Stimulated activated CD8-positive, alpha-beta memory T cell treated with anti-CD3 and anti-CD28 coated beads, Interleukin-4, amount 100 ng/mL, for 4 hours (primary cell): ENCODE data around the gene TRAPPC2L.

Experiments
- DNase-seq, 2 donors: peaks; one replicate each; pipeline ENCODE4 v3.0.0-alpha.2; 2020; ENCODE audit warnings: low read depth in 2 of 2, low spot score in 1 of 2

The TRAPPC2L gene

GRCh38 chr16:88839026-88839529 lies 17.8 kb upstream of the TRAPPC2L start:
- DNase-seq = no peak

GRCh38 chr16:88839745-88840599 lies 17.0 kb upstream of the TRAPPC2L start:
- no peak for DNase-seq

DNA sequence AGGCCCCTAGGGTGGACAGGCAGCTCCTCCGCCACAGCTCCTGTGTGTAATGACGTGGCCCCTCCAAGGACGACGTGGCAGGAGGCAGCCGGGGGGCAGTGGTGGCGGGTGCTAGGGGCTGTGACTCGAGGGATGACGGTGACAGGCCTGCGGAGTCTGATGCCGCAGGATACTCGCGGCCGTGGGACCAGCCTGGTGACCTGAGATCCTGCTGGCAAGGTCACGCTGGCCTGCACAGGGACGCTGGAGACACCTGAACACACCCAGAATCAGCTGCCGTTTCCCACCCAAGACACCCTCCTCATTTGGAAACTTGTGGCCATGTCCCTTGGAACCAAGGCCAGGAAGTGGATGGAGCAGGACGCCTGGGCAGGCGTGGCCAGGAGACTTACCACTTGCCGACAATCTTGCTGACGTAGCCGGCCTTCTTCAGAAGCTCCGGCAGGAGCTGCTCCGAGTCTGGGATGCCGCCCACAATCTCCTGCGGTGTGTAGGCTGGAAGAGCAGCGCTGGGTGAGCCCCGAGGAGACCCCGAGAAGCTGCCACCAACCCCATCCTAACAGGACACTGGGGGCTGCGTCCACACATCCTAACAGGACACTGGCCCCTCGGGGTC lies 16.2 kb upstream of the TRAPPC2L start:
- DNase-seq = no peak

GRCh38 chr16:88841521-88842307 lies 15.2 kb upstream of the TRAPPC2L start:
- no peak for DNase-seq

- no peak for DNase-seq
Observed at GRCh38 chr16:88842308-88842756, 14.6 kb upstream of the TRAPPC2L start.

GRCh38 chr16:88842806-88843205 lies 14.1 kb upstream of the TRAPPC2L start:
- DNase-seq = no peak

GRCh38 chr16:88843256-88843655 lies 13.7 kb upstream of the TRAPPC2L start:
- no peak for DNase-seq

GRCh38 chr16:88844419-88845036 lies 12.4 kb upstream of the TRAPPC2L start:
- DNase-seq = no peak

GRCh38 chr16:88846088-88846487 lies 10.8 kb upstream of the TRAPPC2L start:
- DNase-seq = no peak

GRCh38 chr16:88847654-88848053 lies 9.3 kb upstream of the TRAPPC2L start:
- no peak for DNase-seq

DNA sequence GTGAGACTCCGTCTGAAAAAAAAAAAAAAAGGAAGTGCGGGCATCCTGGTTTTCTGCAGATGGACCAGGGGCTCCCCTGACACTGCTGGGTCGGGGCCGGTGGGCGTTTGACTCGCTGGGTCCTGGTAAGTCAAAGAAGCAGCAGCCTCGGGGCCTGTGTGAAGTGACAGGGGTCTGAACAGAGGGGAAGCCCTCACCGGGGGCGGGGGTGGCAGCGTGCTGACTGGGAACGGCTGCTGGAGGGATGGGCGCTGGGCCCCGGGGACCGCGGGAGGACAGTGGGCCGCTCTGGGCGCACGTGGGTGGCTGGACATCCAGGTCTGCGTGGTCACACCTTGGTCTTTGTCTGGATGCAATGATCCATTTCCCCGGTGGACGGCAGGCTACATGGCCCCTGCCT lies 8.4 kb upstream of the TRAPPC2L start:
- DNase-seq = no peak

- no peak for DNase-seq
Observed at GRCh38 chr16:88850531-88851199, 6.3 kb upstream of the TRAPPC2L start.

GRCh38 chr16:88851616-88852015 lies 5.3 kb upstream of the TRAPPC2L start:
- DNase-seq = no peak

GRCh38 chr16:88853325-88853941 lies 3.5 kb upstream of the TRAPPC2L start:
- no peak for DNase-seq

DNA sequence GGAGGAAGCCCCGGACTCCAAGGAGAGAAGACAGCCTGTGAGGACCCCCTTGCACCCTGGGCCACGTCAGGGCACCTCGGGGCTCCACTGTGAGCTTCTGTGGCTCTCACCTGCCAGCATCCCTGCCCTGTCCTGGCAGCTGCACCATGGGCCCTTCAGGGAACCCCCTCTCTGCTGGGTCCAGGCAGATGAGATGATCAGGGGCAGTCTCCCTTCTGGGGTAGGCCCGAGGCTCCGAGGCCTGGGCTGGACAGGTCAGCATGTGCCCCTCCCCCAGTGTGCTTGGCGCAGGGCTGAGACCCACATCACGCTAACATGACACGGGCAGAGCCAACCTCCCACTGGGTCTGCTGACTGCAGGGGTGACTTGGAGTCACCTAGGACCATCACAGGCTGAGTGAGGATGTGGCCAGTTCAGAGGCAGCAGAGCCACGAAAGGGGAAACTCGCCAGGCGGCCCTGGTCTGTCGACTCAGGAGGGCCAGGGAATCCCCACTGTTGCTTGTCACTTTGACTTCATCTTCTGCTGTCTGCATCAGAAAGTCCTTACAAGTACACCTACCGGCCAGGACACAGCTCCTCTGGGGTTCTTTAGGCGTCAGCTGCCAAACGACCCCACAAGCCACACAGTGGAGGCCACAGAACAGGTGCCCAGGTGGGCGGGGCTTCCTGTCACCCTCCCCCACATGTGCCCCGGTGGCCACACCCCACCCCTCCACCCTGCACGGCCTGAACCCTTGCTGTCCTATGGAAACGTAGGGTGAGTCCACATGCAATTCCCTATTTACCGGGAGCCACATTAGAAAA lies 2.4 kb upstream of the TRAPPC2L start:
- no peak for DNase-seq

- DNase-seq = no peak
Observed at GRCh38 chr16:88855176-88855575, 1.8 kb upstream of the TRAPPC2L start.

- no peak for DNase-seq
Observed at GRCh38 chr16:88855736-88856121, 1.2 kb upstream of the TRAPPC2L start.

DNA sequence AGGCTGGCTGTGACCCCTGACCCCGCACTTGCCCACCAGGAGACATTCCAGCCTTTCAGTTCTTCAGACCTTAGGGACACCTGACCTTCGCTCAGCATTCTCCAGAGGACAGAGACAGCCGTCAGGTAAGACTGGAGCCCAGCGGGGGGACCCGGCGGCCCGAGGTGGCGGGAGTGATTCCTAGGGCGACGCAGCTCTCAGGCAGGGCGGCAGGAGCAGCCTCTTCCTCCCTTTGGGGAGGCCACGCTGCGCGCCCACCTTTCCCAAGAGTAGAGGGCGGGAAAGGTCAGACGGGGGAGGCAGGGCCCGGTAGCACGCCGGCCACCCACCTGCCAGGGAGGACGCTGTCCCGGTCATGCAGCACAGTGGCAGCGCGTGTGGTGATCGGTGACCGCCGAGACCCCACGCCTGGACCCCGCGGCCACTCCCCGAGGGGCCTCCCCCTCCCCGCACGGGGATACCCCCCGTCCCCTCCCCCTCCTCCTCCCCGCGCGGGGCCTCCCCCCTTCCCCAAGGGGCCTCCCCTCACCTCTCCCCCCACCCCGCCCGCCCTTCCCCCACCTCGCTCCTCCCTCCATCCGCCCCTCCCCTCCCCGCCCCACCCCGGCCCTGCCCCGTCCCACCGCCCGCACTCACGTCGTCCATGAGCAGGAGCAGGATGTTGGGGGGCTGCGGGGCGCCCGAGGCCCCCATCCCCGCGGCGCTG lies 652 bp upstream of the TRAPPC2L start:
- DNase-seq = no peak
